ENCODE data around the gene PJA2. TPM values are rescaled to one million over a fixed set of nuclear protein-coding genes. Genes with fewer than 3 reads are reported as not detected.

Gene PJA2
- 127 and 142 TPM in 2 replicates for polyA plus RNA-seq
- polyA minus RNA-seq: 275 and 324 TPM in 2 replicates

- H3K9me3 ChIP-seq (ENCODE audit: low read length): no peaks in the 10 kb centered on the region
- H3K9me2 ChIP-seq (ENCODE audit: insufficient read depth, low read length): no peaks in the 10 kb centered on the region
- no peaks in the 10 kb centered on the region for H3K36me3 ChIP-seq (ENCODE audit: insufficient read depth, low read length)
- peaks cover 42% of the 10 kb centered on the region for H3K79me2 ChIP-seq (replicated peaks; ENCODE audit: insufficient read depth, low read length)
- peak within 1 kb of the TSS; percentile 99 for H3K27ac ChIP-seq (ENCODE audit: low read length)
- TF ChIP-seq SMC3 (conservative IDR thresholded peaks at IDR 0.05; ENCODE audit: poor library complexity) (no peak), MXI1 (conservative IDR thresholded peaks at IDR 0.05; ENCODE audit: poor library complexity, severe bottlenecking) (peak; percentile 19), RAD21 (conservative IDR thresholded peaks at IDR 0.05) (peak; percentile 56), CTCF (IDR thresholded peaks at IDR 0.05; ENCODE audit: poor library complexity, severe bottlenecking) (peak; percentile 75), TAF1 (IDR thresholded peaks at IDR 0.05; ENCODE audit: low read depth) (peak; percentile 52), POLR2AphosphoS5 (IDR thresholded peaks at IDR 0.05) (peak; percentile 86), EZH2 (IDR thresholded peaks at IDR 0.05; ENCODE audit: borderline replicate concordance, insufficient read depth, low read length, poor library complexity, severe bottlenecking) (no peak), EP300 (conservative IDR thresholded peaks at IDR 0.05; ENCODE audit: poor library complexity, severe bottlenecking) (peak; percentile 47), REST (IDR thresholded peaks at IDR 0.05; ENCODE audit: borderline replicate concordance) (peak; percentile 29)
- H3K4me3 ChIP-seq (ENCODE audit: low read length): peak within 1 kb of the TSS; percentile 84
- no peaks in the 10 kb centered on the region for H4K20me1 ChIP-seq (ENCODE audit: insufficient read depth)
- peaks cover 4% of the 10 kb centered on the region for H3F3A ChIP-seq (ENCODE audit: insufficient read depth, low read length, poor library complexity, severe bottlenecking)
- H2AFZ ChIP-seq (ENCODE audit: low read depth, low read length): peak within 1 kb of the TSS; percentile 88
- peak within 1 kb of the TSS; percentile 74 for H3K4me2 ChIP-seq (ENCODE audit: low read length)
- no peaks in the 10 kb centered on the region for H3K27me3 ChIP-seq (ENCODE audit: insufficient read depth, low read depth, low read length)
- peak within 1 kb of the TSS; percentile 97 for H3K9ac ChIP-seq (ENCODE audit: low read length)
Observed at GRCh38 chr5:109409844-109410388, at the start of gene PJA2. Gene PJA2 (minus strand): TSS chr5:109409974. CDS start chr5:109383433, 26,541 bp downstream.

- H3K27me3 ChIP-seq (ENCODE audit: insufficient read depth, low read depth, low read length): no peaks in the 10 kb centered on the region
- no peaks in the 10 kb centered on the region for H3K9me2 ChIP-seq (ENCODE audit: insufficient read depth, low read length)
- TF ChIP-seq POLR2AphosphoS5 (IDR thresholded peaks at IDR 0.05) (peak; percentile 75), SMC3 (conservative IDR thresholded peaks at IDR 0.05; ENCODE audit: poor library complexity) (no peak), REST (IDR thresholded peaks at IDR 0.05; ENCODE audit: borderline replicate concordance) (peak; percentile 63), EZH2 (IDR thresholded peaks at IDR 0.05; ENCODE audit: borderline replicate concordance, insufficient read depth, low read length, poor library complexity, severe bottlenecking) (no peak), EP300 (conservative IDR thresholded peaks at IDR 0.05; ENCODE audit: poor library complexity, severe bottlenecking) (peak; percentile 38)
- no peaks in the 10 kb centered on the region for H3K9me3 ChIP-seq (ENCODE audit: low read length)
- no peaks in the 10 kb centered on the region for H3F3A ChIP-seq (ENCODE audit: insufficient read depth, low read length, poor library complexity, severe bottlenecking)
- H3K9ac ChIP-seq (ENCODE audit: low read length): peak overlapping the region; percentile 44
- H3K27ac ChIP-seq (ENCODE audit: low read length): peak overlapping the region; percentile 77
- no peaks in the 10 kb centered on the region for H3K79me2 ChIP-seq (replicated peaks; ENCODE audit: insufficient read depth, low read length)
- no peak overlapping the region for H3K4me2 ChIP-seq (ENCODE audit: low read length)
- peak overlapping the region; percentile 52 for H2AFZ ChIP-seq (ENCODE audit: low read depth, low read length)
- H4K20me1 ChIP-seq (ENCODE audit: insufficient read depth): no peaks in the 10 kb centered on the region
- peak overlapping the region; percentile 9 for H3K4me3 ChIP-seq (ENCODE audit: low read length)
- no peaks in the 10 kb centered on the region for H3K36me3 ChIP-seq (ENCODE audit: insufficient read depth, low read length)
Observed at GRCh38 chr5:109455598-109456096, 45.9 kb upstream of the PJA2 start.
